B cell (primary cell): ENCODE data around the gene HOXD8. TPM values are rescaled to one million over a fixed set of nuclear protein-coding genes. Genes with fewer than 3 reads are reported as not detected.

Source experiments
- ATAC-seq: fragments of 200-7000 bp; cut with Tn5 transposase; one replicate; pipeline ENCODE4 v1.10.0; 2021; ENCODE audit warnings: low read depth, mild to moderate bottlenecking, moderate number of reproducible peaks, moderate library complexity
- CTCF ChIA-PET: fragments of 350-600 bp; sonication (Branson Sonifier 250); formaldehyde crosslinking; loops from one replicate; lab custom pipeline; 2021; ENCODE audit warnings: antibody characterized with exemption, inconsistent platforms; lab: Charles Lee
- POLR2A ChIA-PET: fragments of 350-600 bp; sonication (Branson Sonifier 250); formaldehyde crosslinking; loops from one replicate; lab custom pipeline; 2021; ENCODE audit warnings: antibody characterized with exemption; lab: Charles Lee
- DNase-seq: peaks from one replicate; pipeline ENCODE4 v3.0.0; 2013
- H2AFZ ChIP-seq: 2 replicates; pipeline ENCODE4 v1.6.1; 2012; ENCODE audit warnings: mild to moderate bottlenecking, low read depth, low read length; ENCODE audit not compliant: insufficient read depth, poor library complexity, severe bottlenecking
- H3K27ac ChIP-seq, 2 donors: 1 replicate in 1 of 2; 2 replicates in 1 of 2; pipeline ENCODE4 v1.5.1; 2012 to 2013; ENCODE audit warnings: low read length in 2 of 2, mild to moderate bottlenecking in 2 of 2, moderate library complexity in 1 of 2
- H3K27me3 ChIP-seq, 4 experiments: fragments of 200-600 bp in 1 of 4; sonication (generic) in 1 of 4; replicated peaks in 1 of 4; 1 replicate in 2 of 4; 2 replicates in 2 of 4; pipeline versions ENCODE4 v1.6.1 to v1.7.0; 2013 to 2016; ENCODE audit warnings: low read length in 3 of 4, mild to moderate bottlenecking in 2 of 4, mixed read lengths in 1 of 4, moderate library complexity in 1 of 4; ENCODE audit not compliant: insufficient read depth in 4 of 4, control insufficient read depth in 3 of 4; ENCODE audit errors: control extremely low read depth in 1 of 4
- H3K36me3 ChIP-seq, 2 experiments: replicated peaks in 1 of 2; 1 replicate in 1 of 2; 2 replicates in 1 of 2; pipeline versions ENCODE4 v1.6.1 to v1.7.1; 2013; ENCODE audit warnings: low read length in 1 of 2; ENCODE audit not compliant: insufficient read depth in 2 of 2, control insufficient read depth in 1 of 2; ENCODE audit errors: control extremely low read depth in 1 of 2, extremely low read depth in 1 of 2
- H3K4me1 ChIP-seq, 2 donors: fragments of 200-600 bp in 1 of 2; sonication (generic) in 1 of 2; 1 replicate in 1 of 2; 2 replicates in 1 of 2; pipeline versions ENCODE4 v1.5.1 to v1.6.1; 2013 to 2017; ENCODE audit warnings: low read length in 2 of 2; ENCODE audit not compliant: control insufficient read depth in 2 of 2, insufficient read depth in 2 of 2
- H3K4me2 ChIP-seq: replicated peaks from 2 replicates; pipeline ENCODE3; 2012; ENCODE audit warnings: mild to moderate bottlenecking, low read depth, low read length; ENCODE audit not compliant: poor library complexity, severe bottlenecking
- H3K4me3 ChIP-seq, 5 experiments: fragments of 200-600 bp in 1 of 5; sonication (generic) in 1 of 5; 1 replicate in 3 of 5; 2 replicates in 2 of 5; pipeline versions ENCODE4 v1.5.1 to v1.7.0; 2011 to 2016; ENCODE audit warnings: low read length in 4 of 5, mild to moderate bottlenecking in 4 of 5, low read depth in 2 of 5, control low read depth in 1 of 5, moderate library complexity in 1 of 5; ENCODE audit not compliant: insufficient read depth in 1 of 5; ENCODE audit errors: control extremely low read depth in 1 of 5, extremely low read depth in 1 of 5
- H3K79me2 ChIP-seq: fragments of 200-600 bp; sonication (generic); one replicate; pipeline ENCODE4 v1.6.0; 2016; ENCODE audit warnings: low read length; ENCODE audit not compliant: control insufficient read depth, insufficient read depth
- H3K9ac ChIP-seq: fragments of 200-600 bp; sonication (generic); 2 replicates; pipeline ENCODE4 v1.6.1; 2017; ENCODE audit warnings: mild to moderate bottlenecking, low read length, moderate library complexity
- H3K9me3 ChIP-seq, 3 donors: one replicate each; pipeline versions ENCODE4 v1.6.1 to v1.7.1; 2013; ENCODE audit warnings: low read length in 2 of 3; ENCODE audit not compliant: control insufficient read depth in 2 of 3, insufficient read depth in 1 of 3; ENCODE audit errors: control extremely low read depth in 1 of 3
- H4K20me1 ChIP-seq: 2 replicates; pipeline ENCODE4 v1.6.0; 2012; ENCODE audit warnings: mild to moderate bottlenecking, low read length; ENCODE audit not compliant: insufficient read depth, control insufficient read depth, poor library complexity, severe bottlenecking
- H3K27ac Mint-ChIP-seq: one replicate; pipeline ENCODE4 v1.8.0; 2021; ENCODE audit warnings: mixed read lengths
- H3K27me3 Mint-ChIP-seq: one replicate; pipeline ENCODE4 v1.8.0; 2021; ENCODE audit warnings: mixed read lengths
- H3K4me1 Mint-ChIP-seq: one replicate; pipeline ENCODE4 v1.8.0; 2021; ENCODE audit warnings: mixed read lengths
- H3K4me3 Mint-ChIP-seq: one replicate; pipeline ENCODE4 v1.8.0; 2021; ENCODE audit warnings: mixed read lengths
- H3K9me3 Mint-ChIP-seq: one replicate; pipeline ENCODE4 v1.8.0; 2022; ENCODE audit warnings: mixed read lengths; ENCODE audit not compliant: insufficient read depth
- EZH2 ChIP-seq: IDR thresholded peaks from 2 replicates; pipeline ENCODE4 v1.6.1; 2012; ENCODE audit warnings: borderline replicate concordance, low read depth, mild to moderate bottlenecking, moderate library complexity, low read length; ENCODE audit not compliant: insufficient read depth, poor library complexity, severe bottlenecking
- WGBS: methylation state at CpG from one replicate; pipeline ENCODE4 v1.1.5; 2013; ENCODE audit warnings: missing lambda C conversion rate; ENCODE audit not compliant: insufficient coverage; 5-methylcytosine and 5-hydroxymethylcytosine counted together
- intact Hi-C: fragments of 100-400 bp; cut with micrococcal nuclease; formaldehyde crosslinking; loops from one replicate; pipeline ENCODE4 v1.10.0; 2022
- polyA plus RNA-seq: library from polyadenylated mRNA; depleted of rRNA; stranded (reverse); fragments of >200 nt; gene quantifications from 2 replicates; pipeline ENCODE4 v1.2.3, GENCODE V29; 2012
- total RNA-seq, 2 donors: library from RNA; stranded (reverse); fragments of 120-200 nt in 1 of 2; gene quantifications; 1 replicate in 1 of 2; 2 replicates in 1 of 2; pipeline versions ENCODE4 v1.2.3 to v1.2.4, GENCODE V29; 2013 to 2022
- TF ChIP-seq, protein P1 (sequence below): fragments of 200-600 bp; IDR thresholded peaks from one replicate; pipeline ENCODE4 v1.8.0; 2022; ENCODE audit warnings: antibody characterized with exemption, mild to moderate bottlenecking

The HOXD8 gene
- total and polyA plus RNA-seq, 2 donors (not counting 1 experiment from before 2014, with no cell fraction given): not detected

GRCh38 chr2:176172895-176173566 is 43.5 kb downstream of the HOXD8 start:
- Mint-ChIP-seq H3K4me3 (no peak overlapping the region), H3K27ac (no peak overlapping the region), H3K27me3 (peaks cover 71% of the 10 kb centered on the region), H3K4me1 (peaks cover 5% of the 10 kb centered on the region), H3K9me3 (no peaks in the 10 kb centered on the region)
- Histone ChIP-seq H3K9me3 (peaks cover 0 to 32% (median 0%) of the 10 kb centered on the region in 3 donors), H2AFZ (no peak overlapping the region), H3K27ac (no peak overlapping the region), H3K9ac (no peak overlapping the region), H3K4me3 (no peak overlapping the region), H3K27me3 (peaks cover 0 to 83% (median 51%) of the 10 kb centered on the region in 4 experiments), H3K4me2 (no peak overlapping the region), H3K79me2 (no peaks in the 10 kb centered on the region), H3K4me1 (peaks cover 4 to 6% of the 10 kb centered on the region in 2 donors), H3K36me3 (no peaks in the 10 kb centered on the region), H4K20me1 (no peaks in the 10 kb centered on the region)
- DNase-seq (no peak), ATAC-seq (no peak)
- TF ChIP-seq, protein P1, sequence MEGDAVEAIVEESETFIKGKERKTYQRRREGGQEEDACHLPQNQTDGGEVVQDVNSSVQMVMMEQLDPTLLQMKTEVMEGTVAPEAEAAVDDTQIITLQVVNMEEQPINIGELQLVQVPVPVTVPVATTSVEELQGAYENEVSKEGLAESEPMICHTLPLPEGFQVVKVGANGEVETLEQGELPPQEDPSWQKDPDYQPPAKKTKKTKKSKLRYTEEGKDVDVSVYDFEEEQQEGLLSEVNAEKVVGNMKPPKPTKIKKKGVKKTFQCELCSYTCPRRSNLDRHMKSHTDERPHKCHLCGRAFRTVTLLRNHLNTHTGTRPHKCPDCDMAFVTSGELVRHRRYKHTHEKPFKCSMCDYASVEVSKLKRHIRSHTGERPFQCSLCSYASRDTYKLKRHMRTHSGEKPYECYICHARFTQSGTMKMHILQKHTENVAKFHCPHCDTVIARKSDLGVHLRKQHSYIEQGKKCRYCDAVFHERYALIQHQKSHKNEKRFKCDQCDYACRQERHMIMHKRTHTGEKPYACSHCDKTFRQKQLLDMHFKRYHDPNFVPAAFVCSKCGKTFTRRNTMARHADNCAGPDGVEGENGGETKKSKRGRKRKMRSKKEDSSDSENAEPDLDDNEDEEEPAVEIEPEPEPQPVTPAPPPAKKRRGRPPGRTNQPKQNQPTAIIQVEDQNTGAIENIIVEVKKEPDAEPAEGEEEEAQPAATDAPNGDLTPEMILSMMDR: no peak
- TF ChIP-seq EZH2: no peak
- intact Hi-C loops: no loop called here
- WGBS: 24% methylated on average over 5 of the region's 14 CpGs
- ChIA-PET POLR2A (no interaction called here), CTCF (no interaction called here)

DNA sequence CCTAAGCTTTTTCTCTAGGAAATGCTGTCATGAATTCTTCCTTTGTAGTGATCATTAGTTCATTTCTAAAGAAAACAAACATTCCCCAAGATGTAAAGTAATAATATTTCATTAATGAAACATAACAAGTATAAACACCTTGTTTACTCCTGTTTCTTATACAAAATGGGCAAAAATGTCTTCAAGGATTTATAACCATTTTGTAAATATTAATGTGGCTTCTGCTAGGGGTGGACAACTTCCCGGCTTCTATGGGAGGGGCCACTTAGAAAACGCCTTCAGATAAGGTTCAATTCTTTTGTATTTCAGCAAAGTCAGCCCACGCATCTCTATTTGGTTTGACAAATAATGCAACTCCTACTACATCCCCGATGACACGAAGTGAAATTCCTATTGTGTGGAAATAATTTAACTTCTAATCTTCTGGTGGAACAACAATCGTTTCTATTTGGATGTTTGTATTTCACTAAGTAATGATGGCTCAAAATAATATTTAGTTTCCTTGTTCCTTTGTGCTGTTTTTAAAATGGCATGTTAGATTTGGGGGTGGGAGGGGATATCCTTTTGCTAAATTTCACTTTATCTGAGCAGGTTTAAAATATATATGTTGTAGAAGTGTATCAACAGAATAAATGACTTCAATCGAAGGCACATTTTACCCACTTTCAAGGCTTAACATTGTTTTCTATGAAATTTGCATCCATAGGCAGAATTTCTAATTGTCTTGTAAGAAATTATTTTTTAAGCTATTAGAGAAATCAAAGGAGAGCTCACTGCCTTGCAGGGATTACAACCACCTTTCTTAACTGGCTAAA is 44.3 kb downstream of the HOXD8 start:
- Histone ChIP-seq H4K20me1 (no peaks in the 10 kb centered on the region), H3K4me3 (no peak overlapping the region), H3K9me3 (peaks cover 0 to 31% (median 0%) of the 10 kb centered on the region in 3 donors), H3K27me3 (peaks cover 0 to 86% (median 50%) of the 10 kb centered on the region in 4 experiments), H3K36me3 (no peaks in the 10 kb centered on the region), H2AFZ (no peak overlapping the region), H3K9ac (no peak overlapping the region), H3K4me1 (peaks cover 4 to 12% of the 10 kb centered on the region in 2 donors), H3K27ac (no peak overlapping the region), H3K79me2 (no peaks in the 10 kb centered on the region), H3K4me2 (no peak overlapping the region)
- Mint-ChIP-seq H3K27me3 (peaks cover 76% of the 10 kb centered on the region), H3K27ac (no peak overlapping the region), H3K4me3 (no peak overlapping the region), H3K4me1 (peaks cover 9% of the 10 kb centered on the region), H3K9me3 (no peaks in the 10 kb centered on the region)
- intact Hi-C loops: no loop called here
- no peak for ATAC-seq
- POLR2A ChIA-PET: no interaction called here
- TF ChIP-seq, protein P1: no peak
- TF ChIP-seq EZH2: no peak
- WGBS: no CpG with 5 or more reads among the region's 7 CpGs
- DNase-seq: no peak
- CTCF ChIA-PET: interaction anchor here (0.6 kb wide), 1 partner anchor 47 kb away, joined by 3 read pairs; no protein-coding TSS in a partner anchor
